ENCODE measurements around the gene RAPGEF6. TPM values are rescaled to one million over a fixed set of nuclear protein-coding genes. Genes with fewer than 3 reads are reported as not detected.

RAPGEF6 gene
- total RNA-seq, 2 donors from 2014 or later: 19.2 to 24.0 TPM

- 93 to 98% methylated on average over 4 of the region's 4 CpGs for WGBS, 2 experiments (ENCODE audit: insufficient coverage in 1 of 2, insufficient read length in 1 of 2)
- Histone ChIP-seq H3K36me3 (ENCODE audit: control insufficient read depth, insufficient read depth, low read length) (peaks cover 18% of the 10 kb centered on the region), H3K9ac (ENCODE audit: extremely low read depth, low read length, poor library complexity, severe bottlenecking) (no peak overlapping the region), H3K4me3 (ENCODE audit: low read length) (no peak overlapping the region), H3K4me1 (ENCODE audit: control insufficient read depth, insufficient read depth, low read length) (no peaks in the 10 kb centered on the region), H3K27ac (ENCODE audit: low read depth, low read length) (no peak overlapping the region), H3K27me3 (ENCODE audit: control insufficient read depth, insufficient read depth, low read length, poor library complexity, severe bottlenecking) (no peaks in the 10 kb centered on the region), H3K9me3 (ENCODE audit: control insufficient read depth, low read length) (no peaks in the 10 kb centered on the region)
- Mint-ChIP-seq H3K36me3 (ENCODE audit: low read depth) (peaks cover 16% of the 10 kb centered on the region), H3K4me1 (peaks cover 1% of the 10 kb centered on the region), H3K4me3 (no peak overlapping the region), H3K9me3 (no peaks in the 10 kb centered on the region), H3K27me3 (ENCODE audit: insufficient read depth) (no peaks in the 10 kb centered on the region), H3K27ac (no peak overlapping the region)
- TF ChIP-seq CTCF (conservative IDR thresholded peaks at IDR 0.05): no peak
- DNase-seq: no peak
Measured at GRCh38 chr5:131419877-131420276, 215.2 kb downstream of the RAPGEF6 start.

- DNase-seq: no peak
- WGBS, 2 experiments (ENCODE audit: insufficient coverage in 1 of 2, insufficient read length in 1 of 2): 90 to 100% methylated on average over 2 to 3 of the region's 7 CpGs
- Mint-ChIP-seq H3K27ac (no peak overlapping the region), H3K4me3 (no peak overlapping the region), H3K36me3 (ENCODE audit: low read depth) (peaks cover 20% of the 10 kb centered on the region), H3K9me3 (no peaks in the 10 kb centered on the region), H3K4me1 (peaks cover 1% of the 10 kb centered on the region), H3K27me3 (ENCODE audit: insufficient read depth) (no peaks in the 10 kb centered on the region)
- no peaks in the 10 kb centered on the region for H3K4me1 ChIP-seq (ENCODE audit: control insufficient read depth, insufficient read depth, low read length)
- no peak overlapping the region for H3K4me3 ChIP-seq (ENCODE audit: low read length)
- H3K9ac ChIP-seq (ENCODE audit: extremely low read depth, low read length, poor library complexity, severe bottlenecking): no peak overlapping the region
- H3K27me3 ChIP-seq (ENCODE audit: control insufficient read depth, insufficient read depth, low read length, poor library complexity, severe bottlenecking): no peaks in the 10 kb centered on the region
- H3K36me3 ChIP-seq (ENCODE audit: control insufficient read depth, insufficient read depth, low read length): peaks cover 15% of the 10 kb centered on the region
- no peaks in the 10 kb centered on the region for H3K9me3 ChIP-seq (ENCODE audit: control insufficient read depth, low read length)
- no peak overlapping the region for H3K27ac ChIP-seq (ENCODE audit: low read depth, low read length)
- no peak for TF ChIP-seq CTCF (conservative IDR thresholded peaks at IDR 0.05)
Measured at GRCh38 chr5:131418846-131419245, 216.2 kb downstream of the RAPGEF6 start.

- Mint-ChIP-seq H3K4me3 (no peak overlapping the region), H3K4me1 (peaks cover 1% of the 10 kb centered on the region), H3K36me3 (ENCODE audit: low read depth) (peaks cover 21% of the 10 kb centered on the region), H3K27ac (no peak overlapping the region), H3K9me3 (no peaks in the 10 kb centered on the region), H3K27me3 (ENCODE audit: insufficient read depth) (no peaks in the 10 kb centered on the region)
- Histone ChIP-seq H3K4me1 (ENCODE audit: control insufficient read depth, insufficient read depth, low read length) (no peaks in the 10 kb centered on the region), H3K36me3 (ENCODE audit: control insufficient read depth, insufficient read depth, low read length) (peaks cover 22% of the 10 kb centered on the region), H3K9me3 (ENCODE audit: control insufficient read depth, low read length) (no peaks in the 10 kb centered on the region), H3K27me3 (ENCODE audit: control insufficient read depth, insufficient read depth, low read length, poor library complexity, severe bottlenecking) (no peaks in the 10 kb centered on the region), H3K27ac (ENCODE audit: low read depth, low read length) (no peak overlapping the region), H3K9ac (ENCODE audit: extremely low read depth, low read length, poor library complexity, severe bottlenecking) (no peak overlapping the region), H3K4me3 (ENCODE audit: low read length) (no peak overlapping the region)
- WGBS, 2 experiments (ENCODE audit: insufficient coverage in 1 of 2, insufficient read length in 1 of 2): 2 to 13% methylated on average over 3 to 6 of the region's 7 CpGs
- peak; percentile 91 for DNase-seq
- peak; percentile 90 for TF ChIP-seq CTCF (conservative IDR thresholded peaks at IDR 0.05)
Measured at GRCh38 chr5:131417240-131417869, 217.7 kb downstream of the RAPGEF6 start.

All from endodermal cell (in vitro differentiated cells).